ENCODE results near the gene DENND4A.
"Not testable (repeated sequence)": the region's sequence is repeated elsewhere in the genome, so short reads cannot be mapped to it uniquely, and the experiment has no call there.

DENND4A gene

DNA sequence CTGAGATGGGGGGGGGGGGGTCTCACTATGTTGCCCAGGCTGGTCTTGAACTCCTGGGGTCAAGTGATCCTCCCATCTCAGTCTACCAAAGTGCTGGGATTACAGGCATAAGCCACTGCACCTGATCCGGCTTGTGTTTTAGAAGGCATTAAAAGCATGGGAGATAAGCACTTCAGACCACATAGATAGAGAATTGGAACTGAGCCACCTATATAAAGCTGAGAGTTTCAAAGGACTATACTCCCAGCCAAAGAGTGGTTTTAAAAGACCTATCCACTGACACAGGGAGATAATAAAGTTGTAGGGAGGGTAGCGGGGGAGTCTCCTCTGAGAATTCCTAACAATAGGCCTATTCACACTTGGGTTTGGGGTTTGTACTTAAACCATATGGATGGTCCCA lies 34.8 kb downstream of the DENND4A start:
- no peak for DNase-seq (ENCODE audit: low spot score)

DNA sequence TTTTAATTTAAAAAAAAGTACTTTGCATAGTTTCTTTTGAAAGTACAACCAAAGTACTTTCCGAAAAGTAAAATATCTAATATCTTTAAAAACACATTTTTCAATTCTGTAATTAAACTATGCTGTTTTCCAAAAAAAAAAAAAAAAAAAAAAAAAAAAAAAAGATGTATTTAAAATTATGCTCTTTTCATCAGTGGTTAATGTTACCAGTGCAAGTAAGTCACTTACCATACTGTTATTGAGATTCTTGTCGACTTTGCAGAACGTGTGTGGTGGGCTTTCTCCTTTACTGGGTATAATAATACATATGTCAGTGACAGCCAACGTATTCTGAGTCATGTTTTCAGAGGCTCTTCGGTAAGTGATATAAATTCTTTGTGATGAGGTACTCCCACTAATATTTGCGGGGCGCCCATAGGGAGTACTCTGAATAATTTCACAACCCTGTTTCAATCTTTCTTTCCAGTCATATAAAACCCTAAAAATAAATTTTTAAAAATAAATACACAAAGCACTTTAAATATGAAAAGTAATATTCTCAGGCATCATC lies 39.9 kb downstream of the DENND4A start:
- DNase-seq (ENCODE audit: low spot score), result no peak

DNA sequence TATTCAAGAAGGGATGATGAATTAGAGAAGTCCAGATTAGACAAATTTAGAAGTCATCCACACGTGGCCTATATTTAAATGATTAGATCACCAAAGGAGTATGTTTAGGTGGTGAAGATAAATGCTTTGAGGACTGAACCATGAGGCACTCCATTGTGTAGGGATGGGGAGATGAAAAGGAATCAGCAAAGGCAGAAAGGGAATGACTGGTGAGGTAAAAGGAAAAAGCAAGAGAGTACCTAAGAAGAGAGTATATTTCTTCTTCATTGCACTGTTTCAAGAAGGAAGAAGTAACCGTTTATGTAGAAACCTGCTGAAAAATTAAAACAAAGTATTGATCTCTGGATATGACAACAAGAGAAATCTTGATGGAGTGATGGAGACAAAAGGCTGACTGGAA lies 40.7 kb downstream of the DENND4A start:
- no peak for DNase-seq (ENCODE audit: low spot score)

DNA sequence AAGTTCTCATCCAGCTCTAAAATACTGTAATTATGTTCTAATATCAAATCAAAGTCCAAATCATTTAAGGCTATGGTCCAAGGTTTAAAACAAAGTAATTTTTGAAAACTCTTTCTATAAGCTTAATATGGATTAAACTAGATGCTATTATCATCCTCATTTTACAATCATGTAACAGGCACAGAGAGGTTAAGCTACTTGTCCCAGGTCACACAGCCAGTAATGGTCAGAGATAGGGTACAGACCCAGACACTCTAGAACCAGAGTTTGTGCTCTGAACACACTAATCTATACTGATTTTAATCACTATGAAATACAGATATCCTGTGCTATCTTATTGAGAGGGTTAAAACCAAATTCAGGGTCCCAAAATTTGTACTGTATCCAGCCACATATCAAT lies 44.8 kb downstream of the DENND4A start:
- no peak for DNase-seq (ENCODE audit: low spot score)

DNA sequence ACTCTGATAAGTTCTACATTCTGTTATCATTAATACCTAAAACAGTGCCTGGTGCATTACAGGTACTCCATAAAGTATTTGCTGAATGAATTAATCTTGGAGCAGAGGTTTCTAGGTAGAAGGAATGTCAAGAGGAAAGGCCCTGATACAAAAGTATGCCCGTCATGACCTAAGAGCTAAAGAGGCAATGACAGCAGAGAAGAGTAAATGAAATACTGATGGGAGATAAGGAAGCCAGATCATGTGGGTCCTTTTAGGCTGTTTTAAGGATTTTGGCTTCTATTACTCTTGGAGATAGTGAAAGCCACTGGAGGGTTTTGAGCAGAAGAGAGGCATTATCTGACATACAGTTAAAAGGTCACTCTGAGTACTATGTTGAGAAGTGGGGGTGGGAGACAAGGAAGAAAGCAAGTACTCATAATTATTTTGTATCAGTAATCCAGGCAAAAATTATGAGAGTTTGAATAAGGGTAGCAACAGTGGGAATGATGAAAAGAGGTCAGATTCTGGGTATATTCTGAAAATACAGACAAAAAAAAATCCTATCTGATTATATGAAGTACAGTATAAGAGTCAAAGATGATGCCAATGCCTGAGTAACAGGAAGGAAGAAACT lies 48.3 kb downstream of the DENND4A start:
- DNase-seq (ENCODE audit: low spot score), result no peak

DNA sequence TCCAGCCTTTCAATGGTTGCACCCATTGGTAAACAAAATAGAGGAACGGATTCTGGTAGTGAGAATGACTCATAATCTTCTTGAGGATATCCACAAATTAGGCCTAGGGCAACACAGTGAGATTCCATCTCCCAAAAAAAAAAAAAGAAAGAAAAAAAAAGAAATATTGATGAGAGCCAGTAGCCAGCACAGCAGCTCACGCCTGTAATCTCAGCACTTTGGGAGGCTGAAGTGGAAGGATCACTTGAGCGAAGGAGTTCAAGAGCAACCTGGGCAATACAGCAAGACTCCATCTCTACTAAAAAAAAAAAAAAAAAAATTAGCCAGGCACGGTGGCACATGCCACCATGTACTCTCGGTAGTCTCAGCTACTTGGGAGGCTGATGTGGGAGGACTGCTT lies 51.9 kb downstream of the DENND4A start:
- no peak for DNase-seq (ENCODE audit: low spot score)

DNA sequence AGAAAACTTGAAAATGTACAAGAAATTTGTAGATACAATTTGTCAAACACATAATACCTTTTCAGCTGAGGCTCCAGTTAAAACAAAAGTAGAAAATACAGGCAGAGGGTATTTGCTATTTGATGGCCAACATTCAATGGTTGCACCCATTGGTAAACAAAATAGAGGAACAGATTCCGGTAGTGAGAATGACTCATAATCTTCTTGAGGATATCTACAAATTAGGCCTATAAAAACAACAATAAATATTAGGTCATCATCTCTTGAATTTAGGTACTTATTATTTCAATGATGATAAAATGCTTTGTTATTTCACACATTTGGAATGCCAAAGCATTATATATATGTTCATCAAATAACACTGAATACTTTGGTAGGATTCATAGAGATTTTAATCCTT lies 53.4 kb downstream of the DENND4A start:
- no peak for DNase-seq (ENCODE audit: low spot score)

DNA sequence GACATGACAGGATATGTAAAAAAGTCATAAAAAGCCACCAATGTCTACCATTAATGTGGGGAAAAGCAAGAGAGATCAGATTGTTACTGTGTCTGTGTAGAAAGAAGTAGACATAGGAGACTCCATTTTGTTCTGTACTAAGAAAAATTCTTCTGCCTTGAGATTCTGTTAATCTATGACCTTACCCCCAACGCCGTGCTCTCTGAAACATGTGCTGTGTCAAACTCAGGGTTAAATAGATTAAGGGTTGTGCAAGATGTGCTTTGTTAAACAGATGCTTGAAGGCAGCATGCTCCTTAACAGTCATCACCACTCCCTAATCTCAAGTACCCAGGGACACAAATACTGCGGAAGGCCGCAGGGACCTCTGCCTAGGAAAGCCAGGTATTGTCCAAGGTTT lies 58.5 kb downstream of the DENND4A start:
- DNase-seq (ENCODE audit: low spot score), result not testable (repeated sequence)

DNA sequence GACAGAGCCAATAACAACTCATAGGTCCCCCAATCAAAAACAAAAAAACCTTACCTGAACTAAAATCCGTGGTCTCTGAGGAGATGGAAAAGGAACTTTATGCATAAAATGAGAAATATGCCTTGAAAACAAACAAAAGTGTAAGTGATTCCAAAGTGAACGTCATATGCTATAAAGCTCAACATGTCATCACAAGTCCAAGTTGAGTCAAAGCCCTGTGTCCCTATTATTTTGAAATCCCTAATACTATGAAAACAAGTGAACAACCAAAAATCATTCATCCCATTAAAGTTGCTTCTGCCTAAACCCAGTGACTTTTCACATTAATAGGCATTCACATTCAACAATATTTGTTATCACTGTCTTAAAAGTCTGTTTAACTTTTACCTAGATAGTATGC lies 59.4 kb downstream of the DENND4A start:
- no peak for DNase-seq (ENCODE audit: low spot score)

DNA sequence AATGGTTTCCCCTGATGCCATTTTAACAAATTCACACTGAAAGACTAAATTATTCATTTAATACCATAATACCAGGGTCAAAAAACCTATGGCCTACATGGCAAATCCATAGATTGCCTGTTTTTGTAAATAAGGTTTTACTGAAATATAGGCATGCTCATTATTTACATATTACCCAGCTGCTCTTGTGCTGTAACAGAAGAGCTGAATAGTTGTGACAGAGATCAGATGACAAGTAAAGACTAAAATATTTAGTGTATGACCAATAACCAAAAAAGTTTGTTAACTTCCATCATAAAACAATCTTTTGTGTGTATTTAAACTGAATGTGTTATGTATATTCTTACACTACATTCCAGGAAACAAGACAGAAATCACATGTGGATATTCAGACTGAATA lies 60.2 kb downstream of the DENND4A start:
- no peak for DNase-seq (ENCODE audit: low spot score)

DNA sequence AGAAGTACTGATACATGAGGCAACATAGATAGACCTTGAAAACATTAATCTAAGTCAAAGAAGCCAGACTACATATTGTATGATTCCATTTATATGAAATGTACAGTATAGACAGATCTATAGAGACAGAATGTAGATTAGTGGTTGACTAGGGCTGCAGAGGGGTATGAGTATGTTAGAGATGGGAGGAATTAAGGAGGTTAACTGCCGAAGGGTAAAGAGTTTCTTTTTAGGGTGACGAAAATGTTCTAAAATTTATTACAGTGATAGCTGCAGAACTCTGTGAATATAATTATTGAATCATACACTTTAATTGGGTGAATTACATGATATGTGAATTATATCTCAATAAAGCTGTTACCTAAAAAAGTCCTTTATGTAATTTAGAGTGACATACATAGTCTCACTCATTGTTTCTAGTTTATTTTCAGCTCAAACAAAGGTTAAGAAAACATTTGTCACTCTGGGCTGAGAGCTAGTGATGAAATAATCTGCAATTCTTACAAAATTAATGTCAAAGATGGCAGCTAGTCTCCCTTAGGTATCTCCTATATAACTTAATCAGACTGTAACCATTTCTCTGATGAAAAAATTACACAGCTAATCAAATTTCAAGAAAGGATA lies 61.4 kb downstream of the DENND4A start:
- no peak for DNase-seq (ENCODE audit: low spot score)

DNA sequence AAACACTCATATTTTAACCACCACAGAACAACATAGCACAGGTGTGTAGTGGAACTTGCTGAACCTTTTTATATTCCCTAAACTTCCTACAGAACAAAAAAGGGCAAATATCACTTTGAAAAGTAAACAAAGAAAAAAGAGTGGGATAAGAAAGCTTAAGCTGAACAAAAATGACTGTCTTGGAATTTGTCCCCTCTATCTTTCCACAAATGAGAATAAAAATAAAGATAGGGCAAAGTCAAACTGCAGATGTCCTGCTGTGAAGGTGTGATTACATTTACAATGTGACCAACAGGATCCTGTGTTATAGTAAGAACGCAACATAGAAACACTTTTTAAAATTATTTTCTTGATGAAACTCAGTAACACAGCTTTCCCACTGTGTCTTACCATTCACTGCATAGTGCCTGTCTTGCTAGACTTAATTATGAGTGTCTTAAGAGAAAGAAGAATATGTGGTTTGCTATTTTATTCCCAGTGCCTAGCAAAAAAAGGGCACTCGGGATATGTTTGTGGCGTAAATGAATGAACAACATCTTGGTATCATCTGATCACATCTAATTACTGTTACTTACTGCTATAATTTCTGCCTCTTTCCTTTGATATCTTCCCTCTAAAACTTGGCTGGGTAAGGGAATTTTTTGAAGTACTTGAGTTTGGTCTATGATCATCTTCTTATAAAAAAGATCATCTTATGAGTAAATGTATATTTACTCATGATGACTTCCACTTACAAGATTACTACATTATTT lies 67.5 kb downstream of the DENND4A start:
- DNase-seq (ENCODE audit: low spot score), result no peak

DNA sequence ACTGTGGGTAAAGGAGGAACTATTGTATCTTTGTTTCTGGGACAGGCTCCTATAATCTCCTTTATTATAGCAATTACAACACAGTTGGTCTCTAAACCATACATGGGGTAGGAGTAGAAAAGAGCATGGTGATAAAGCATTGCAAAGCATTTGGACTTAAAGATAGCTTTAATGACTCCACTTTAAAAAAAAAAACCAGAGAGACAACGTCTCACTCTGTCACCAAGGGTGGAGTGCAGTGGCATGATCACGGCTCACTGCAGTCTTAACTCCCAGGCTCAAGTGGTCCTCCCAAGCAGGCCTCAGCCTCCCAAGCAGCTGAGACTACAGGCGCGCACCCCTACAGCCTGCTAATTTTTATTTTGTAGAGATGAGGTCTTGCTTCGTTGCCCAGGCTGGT lies 68.2 kb downstream of the DENND4A start:
- no peak for DNase-seq (ENCODE audit: low spot score)

DNA sequence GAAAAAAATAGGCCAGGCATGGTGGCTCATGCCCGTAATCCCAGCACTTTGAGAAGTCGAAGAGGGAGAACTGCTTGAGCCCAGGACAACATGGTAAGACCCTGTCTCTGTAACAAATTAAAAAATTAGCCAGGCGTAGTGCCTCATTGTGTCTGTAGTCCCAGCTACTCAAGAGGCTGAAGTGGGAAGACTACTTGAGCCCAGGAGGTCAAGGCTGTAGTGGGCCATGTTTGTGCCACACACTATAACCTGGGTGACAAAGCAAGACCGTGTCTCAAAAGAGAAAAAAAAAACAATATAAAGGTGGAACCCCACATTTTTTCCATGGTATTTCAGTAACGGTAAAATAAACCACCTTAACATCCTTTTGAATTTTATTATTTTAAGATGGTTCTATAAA lies 69.9 kb downstream of the DENND4A start:
- DNase-seq (ENCODE audit: low spot score), result no peak

DNA sequence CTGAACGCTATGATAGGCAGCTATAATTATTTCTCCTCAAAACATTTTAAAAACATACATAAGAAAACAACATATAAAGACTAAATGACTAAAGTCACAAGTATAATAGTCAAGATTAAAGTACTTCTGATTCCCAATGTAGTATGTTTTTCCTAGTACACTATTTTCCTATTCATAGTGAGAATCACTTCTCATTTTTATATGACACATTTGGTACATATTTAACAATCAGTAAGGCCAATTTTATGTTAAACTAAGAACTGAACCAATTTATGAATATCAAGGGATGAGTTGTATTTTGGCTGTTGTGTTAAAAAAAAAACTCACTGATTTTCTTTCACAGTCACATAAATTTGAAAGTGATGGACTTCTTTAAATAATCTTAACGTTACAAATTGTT lies 79.7 kb downstream of the DENND4A start:
- no peak for DNase-seq (ENCODE audit: low spot score)

DNA sequence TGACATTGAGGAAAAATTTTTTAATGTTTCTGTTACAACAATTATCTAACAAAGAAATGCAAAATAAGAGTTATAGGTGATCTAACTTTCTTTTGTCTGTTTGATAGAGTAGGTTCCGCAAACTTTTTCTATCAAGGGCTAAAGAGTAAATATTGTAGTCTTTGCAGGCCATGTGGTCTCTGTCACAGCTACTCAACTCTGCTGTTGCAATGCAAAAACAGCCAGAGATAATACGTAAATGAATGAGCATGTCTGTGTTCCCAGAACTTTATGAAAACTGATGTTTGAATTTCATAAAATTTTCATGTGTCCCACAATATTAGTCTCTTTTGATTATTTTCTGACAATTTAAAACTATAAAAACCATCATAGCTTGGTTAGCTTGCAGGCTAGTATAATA lies 97.0 kb downstream of the DENND4A start:
- DNase-seq (ENCODE audit: low spot score), result no peak

DNA sequence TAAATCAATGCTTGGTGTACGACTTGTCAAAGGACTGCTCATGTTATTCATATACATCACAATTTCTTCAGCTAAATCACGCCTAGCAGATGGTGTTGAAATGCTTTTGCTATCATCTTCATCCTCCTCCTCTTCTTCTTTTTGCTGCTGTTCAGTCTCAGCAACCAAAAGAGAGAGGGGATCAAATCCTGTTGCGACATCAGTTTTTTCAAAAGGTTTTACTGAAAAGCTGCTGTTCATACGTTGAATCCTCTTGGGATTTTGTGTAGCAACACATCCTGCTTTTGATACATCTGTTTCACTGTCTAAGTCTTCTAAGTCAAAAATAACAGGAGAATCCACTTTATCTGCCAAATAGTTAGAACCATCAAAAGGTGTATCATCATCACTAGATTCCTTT lies 101.3 kb downstream of the DENND4A start:
- no peak for DNase-seq (ENCODE audit: low spot score)

DNA sequence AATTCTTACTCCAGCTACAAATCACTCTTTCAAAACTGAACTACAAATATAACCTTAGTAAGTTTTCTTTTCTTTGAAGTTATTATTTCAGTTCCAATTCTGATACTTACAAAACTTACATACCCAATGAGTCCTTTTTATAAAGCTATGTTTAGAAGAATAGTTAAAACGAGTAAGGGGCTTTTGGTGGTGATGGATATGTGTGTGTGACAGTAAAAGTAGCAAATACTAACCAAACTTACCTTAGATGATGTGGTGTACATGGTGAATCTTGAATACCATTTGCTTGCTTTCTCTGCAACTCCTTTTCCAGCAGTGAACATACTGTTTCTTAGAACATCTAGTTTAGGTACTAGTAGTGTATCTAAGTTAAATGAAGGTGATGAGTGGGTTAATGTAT lies 101.9 kb downstream of the DENND4A start:
- no peak for DNase-seq (ENCODE audit: low spot score)

DNA sequence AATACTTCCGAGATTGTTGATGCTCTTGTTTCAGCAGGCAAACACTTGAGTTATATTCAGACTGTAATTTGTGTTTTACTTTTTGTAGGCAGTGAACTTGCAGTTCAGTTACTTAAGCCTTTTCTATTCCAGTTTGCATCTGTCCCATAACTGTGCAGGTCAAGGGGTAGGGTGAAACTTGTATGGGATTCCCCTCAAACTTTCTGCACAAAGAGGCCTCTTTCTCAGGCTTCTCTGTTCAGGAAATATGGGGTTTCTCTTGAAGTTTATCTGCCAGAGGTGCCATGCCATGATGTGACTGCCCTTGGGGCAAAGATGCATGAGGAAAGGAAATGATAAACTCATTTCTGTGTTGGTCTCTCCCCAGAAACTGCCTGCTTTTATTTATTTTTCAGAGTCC lies 103.6 kb downstream of the DENND4A start:
- no peak for DNase-seq (ENCODE audit: low spot score)

DNA sequence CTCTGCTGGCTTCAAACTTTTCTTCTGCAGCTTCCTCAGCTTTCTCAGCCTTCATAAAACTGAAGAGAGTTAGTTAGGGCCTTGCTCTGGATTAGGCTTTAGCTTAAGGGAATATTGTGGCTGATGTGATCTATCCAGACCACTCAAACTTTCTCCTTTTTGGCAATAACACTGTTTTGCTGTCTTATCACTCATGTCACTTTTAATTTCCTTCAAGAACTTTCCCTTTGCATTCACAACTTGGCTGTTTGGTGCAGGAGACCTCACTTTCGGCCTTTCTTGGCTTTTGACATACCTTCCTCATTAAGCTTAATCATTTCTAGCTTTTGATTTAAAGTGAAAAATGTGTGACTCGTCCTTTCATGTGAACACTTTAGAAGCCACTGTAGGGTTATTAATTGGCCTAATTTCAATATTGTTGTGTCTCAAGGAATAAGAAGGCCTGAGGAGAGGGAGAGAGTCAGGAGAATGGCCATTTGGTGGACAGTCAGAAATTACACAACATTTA lies 109.6 kb downstream of the DENND4A start:
- no peak for DNase-seq (ENCODE audit: low spot score)

DNA sequence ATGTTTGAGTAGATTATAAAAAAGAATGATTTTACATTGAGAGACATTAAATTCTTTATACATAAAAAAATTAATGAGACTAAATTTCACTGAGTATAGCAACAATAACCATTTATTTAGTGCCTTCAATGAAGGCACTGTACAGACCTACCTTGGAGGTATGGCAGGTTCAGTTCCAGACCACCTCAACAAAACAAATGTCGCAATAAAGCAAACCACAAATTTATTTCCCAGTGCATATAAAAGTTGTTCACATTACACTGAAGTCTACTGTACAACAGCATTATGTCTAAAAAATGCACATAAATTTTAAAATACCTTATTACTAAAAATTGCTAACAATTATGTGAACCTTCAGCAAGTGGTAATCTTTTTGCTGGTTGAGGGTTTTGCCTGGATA lies 111.5 kb downstream of the DENND4A start:
- no peak for DNase-seq (ENCODE audit: low spot score)

DNA sequence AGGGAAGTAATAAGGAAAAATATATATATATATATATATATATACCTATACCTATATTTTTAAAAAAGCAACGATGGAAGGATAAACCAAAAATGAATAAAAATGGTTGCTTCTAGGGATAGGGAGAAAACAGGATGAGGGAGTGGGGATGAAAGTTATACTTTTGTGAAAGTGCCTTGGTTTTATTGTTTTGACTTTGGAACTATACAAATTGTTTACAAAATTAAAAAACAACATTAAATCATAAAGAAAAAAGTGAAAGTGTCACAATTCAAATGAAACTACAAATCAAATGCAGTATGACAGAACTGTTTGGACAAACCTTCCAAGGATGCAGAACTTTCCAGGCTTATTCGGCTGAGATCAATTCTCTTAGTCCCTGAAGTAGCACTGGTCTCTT lies 116.0 kb downstream of the DENND4A start:
- DNase-seq (ENCODE audit: low spot score), result no peak

DNA sequence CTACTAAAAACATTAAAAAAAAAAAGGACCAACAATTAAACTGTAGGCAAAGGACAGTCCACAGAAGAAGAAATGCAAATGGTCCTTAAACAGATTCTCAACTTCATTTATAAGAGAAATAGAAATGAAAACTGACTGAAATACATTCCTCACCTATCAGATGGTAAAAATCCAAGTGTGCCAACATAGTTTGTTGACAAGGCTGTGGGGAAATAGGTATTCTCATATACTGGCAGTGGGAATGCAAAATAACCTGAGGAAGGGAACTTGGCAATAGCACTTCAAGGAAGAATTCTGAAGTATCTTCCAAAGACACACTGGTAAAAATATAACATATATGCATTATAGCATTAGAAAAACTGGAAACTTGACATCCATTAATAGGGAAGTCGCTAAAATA lies 116.5 kb downstream of the DENND4A start:
- DNase-seq (ENCODE audit: low spot score), result no peak

Data from ecto neural progenitor cell (in vitro differentiated cells).